Measurements from ENCODE around the gene RAB5A.

- TF ChIP-seq EP300 (IDR thresholded peaks at IDR 0.05) (no peak), POLR2AphosphoS5 (IDR thresholded peaks at IDR 0.05) (no peak)
Measured at GRCh38 chr3:19994796-19995195, 47.9 kb downstream of the RAB5A start.

All from upper lobe of left lung (tissue), 4 donors.